GM18502 (cell line): ENCODE measurements around the gene KCNC2.

Experiments used
- ATAC-seq: cut with Tn5 transposase; IDR thresholded peaks from one replicate; pipeline ENCODE4 v1.9.1; 2021; ENCODE audit warnings: mild to moderate bottlenecking; ENCODE audit not compliant: unreplicated experiment, poor library complexity

Gene KCNC2

DNA sequence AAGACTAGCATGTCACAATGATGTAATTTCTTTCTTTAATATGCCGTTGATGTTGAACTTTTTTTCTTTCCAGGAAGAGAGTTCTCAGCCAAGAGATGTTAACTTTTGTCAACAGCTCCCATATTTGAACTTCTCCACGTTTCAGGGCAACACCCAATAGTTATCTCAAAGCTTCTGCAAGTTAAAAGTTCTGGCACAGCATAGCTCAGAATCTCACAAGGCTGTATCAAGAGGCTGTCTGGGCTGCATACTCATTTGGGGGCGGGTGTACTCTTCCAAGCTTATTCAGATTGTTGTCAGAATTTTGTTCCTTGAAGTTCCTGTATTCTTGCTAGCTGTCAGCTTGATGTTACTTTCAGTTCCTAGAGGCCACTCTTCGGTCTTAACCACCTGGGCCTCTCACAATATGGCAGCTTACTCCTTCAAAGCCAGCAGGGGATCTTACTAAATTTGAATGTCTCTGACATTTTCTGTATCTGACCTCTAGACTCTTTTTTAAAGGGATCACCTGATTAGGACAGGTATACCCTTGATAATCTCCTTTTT lies 38.9 kb downstream of the KCNC2 start:
- ATAC-seq: peak; percentile 64

GRCh38 chr12:75162845-75163244 lies 46.8 kb downstream of the KCNC2 start:
- no peak for ATAC-seq

- no peak for ATAC-seq
Measured at GRCh38 chr12:75161488-75161887, 48.2 kb downstream of the KCNC2 start.

DNA sequence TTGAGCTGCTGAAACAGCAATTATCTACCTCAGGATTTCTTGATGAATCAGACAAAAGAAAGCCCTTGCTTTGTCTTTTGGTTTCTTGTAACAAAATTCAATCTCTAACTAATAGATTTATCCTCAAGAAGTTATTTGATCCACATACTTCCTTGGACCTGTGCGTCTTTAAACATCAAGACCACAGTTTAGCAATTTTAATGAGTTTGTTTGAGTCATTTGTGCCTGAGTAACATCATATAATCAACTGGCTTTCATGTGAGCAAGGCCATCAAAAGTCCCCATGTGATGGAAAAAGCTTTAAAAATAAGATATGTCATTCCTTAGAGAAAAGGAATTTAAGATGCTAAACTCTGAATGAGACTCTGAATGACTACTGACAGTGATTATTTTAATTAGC lies 52.3 kb downstream of the KCNC2 start:
- ATAC-seq: no peak

GRCh38 chr12:75155962-75156361 lies 53.7 kb downstream of the KCNC2 start:
- ATAC-seq: no peak

GRCh38 chr12:75154388-75154787 lies 55.3 kb downstream of the KCNC2 start:
- ATAC-seq: no peak

DNA sequence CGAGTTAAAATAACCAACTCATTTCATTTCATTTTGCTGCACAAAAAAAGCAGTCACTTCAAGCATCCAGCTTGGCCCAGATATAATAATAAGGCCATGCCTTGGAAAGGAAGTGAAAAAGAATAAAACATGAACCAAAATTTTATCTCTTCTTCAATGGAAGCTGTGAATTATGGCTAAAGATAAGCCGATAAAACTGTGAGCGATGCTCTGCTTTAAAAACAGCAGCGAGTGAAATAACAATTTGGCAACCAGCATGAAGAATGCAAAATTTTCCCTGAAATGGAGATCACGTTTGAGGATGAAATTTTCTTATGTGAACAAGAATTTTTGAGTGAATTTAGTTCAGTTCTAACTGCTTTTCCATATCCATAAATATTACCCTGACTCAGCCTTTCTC lies 70.4 kb downstream of the KCNC2 start:
- no peak for ATAC-seq

- no peak for ATAC-seq
Measured at GRCh38 chr12:75137896-75138295, 71.7 kb downstream of the KCNC2 start.

DNA sequence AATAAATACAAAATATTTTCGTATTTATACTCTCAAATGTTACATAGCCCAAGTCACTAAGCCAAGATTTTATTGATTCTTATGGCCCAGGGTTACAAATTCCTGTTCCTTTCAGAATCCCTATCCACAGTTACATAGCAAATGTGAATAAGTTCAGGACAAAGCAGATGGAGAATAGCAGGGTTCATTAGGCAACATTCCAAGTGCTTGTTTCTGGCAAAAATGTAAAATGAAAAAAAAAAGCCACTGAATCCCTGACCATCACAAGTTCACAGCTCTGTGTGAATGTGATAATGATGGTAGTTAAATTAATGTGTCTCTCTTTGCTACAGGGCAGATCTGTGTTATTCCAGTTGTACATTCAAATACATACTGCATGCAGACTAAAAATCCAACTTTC lies 74.6 kb downstream of the KCNC2 start:
- ATAC-seq: no peak

DNA sequence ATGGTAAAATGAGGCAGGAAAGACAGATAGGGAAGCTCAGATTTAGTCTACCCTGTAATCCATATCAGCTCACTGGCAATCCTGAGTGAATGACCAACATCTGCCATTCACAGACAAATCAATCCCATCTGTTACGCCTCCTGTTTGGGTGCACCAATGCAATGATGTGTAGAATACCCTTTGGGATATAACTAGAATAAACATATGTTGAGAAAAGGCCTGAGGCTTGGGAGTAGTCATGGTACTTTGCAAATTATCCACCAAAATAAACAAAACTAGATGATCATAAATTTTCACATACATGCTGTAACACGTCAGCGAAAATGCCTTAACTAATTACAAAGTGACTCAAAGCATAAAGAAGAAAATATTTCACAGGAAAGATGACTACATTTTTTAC lies 78.8 kb downstream of the KCNC2 start:
- ATAC-seq: no peak

GRCh38 chr12:75129275-75129674 lies 80.4 kb downstream of the KCNC2 start:
- no peak for ATAC-seq

GRCh38 chr12:75121036-75121705 lies 88.5 kb downstream of the KCNC2 start:
- ATAC-seq: no peak

DNA sequence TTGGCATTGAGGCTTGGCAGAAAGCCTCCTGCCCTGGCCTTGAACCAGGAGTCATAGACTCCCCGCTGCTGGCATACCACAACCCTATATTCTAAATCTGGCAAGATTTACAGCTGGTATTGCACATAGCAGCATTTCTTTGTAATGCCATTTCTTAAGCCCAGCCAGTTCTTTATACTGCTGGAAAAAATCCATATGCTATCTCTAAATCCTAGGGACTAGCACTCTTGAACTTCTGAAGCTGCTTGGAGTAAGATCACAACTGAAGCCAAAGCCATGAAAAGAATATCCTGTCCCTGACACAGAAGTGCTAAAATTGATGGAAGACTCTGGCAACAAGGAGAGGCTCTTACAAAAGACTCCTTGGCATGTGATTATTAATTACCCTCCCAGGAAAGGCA lies 89.3 kb downstream of the KCNC2 start:
- no peak for ATAC-seq

GRCh38 chr12:75116646-75117198 lies 92.9 kb downstream of the KCNC2 start:
- no peak for ATAC-seq

GRCh38 chr12:75115748-75116147 lies 93.9 kb downstream of the KCNC2 start:
- ATAC-seq: no peak

DNA sequence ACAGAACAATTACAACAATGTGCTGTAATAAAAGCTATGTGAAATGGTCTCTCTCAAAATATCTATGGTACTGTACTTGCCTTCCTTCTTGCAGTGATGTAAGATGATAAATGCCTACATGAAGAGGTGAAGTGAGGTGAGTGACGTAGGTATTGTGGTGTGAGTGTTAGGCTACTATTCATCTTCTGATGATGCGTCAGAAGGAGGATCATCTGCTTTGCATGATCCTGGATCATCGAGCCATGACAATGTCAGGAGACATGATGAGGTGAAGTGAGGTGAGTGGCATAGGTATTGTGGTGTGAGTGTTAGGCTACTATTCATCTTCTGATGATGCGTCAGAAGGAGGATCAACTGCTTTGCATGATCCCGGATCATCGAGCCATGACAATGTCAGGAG lies 105.8 kb downstream of the KCNC2 start:
- no peak for ATAC-seq

DNA sequence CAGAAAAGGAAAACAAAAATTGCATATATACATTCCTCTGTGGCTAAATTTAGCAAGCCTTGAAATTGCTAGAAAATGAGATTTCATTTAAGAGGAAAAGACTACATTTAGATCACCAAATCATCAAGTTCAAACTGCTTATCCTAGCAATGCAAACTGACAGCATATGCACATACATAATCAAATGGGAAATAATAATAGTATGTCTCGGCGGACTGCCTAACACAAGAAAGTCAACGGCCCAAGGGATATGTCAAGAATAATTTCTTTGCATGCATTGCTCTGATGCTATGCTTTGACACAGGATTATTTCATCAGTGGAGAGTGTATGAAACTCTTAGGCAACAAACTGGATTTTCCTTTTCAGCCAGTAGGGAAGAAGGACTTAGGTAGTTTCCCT lies 107.9 kb downstream of the KCNC2 start:
- no peak for ATAC-seq

DNA sequence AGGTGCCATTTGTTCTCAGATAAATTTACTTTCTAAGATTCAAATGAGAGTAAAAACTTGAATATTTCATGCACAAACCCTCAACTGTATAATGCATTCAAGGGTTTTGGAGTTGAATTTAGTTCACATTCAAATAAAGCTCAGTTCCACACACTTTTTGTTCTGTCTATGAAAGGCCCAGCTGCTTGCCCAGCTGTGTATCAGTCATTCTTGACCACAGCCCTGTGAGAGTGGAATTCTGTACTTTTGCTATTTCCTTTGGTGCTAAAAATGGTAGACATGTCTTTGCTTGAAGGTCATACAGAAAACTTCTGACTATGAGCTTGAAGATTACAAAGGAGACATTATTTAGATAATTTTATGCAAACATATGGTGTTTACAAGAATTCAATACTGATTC lies 110.4 kb downstream of the KCNC2 start:
- no peak for ATAC-seq

GRCh38 chr12:75097003-75097402 lies 112.6 kb downstream of the KCNC2 start:
- ATAC-seq: no peak

DNA sequence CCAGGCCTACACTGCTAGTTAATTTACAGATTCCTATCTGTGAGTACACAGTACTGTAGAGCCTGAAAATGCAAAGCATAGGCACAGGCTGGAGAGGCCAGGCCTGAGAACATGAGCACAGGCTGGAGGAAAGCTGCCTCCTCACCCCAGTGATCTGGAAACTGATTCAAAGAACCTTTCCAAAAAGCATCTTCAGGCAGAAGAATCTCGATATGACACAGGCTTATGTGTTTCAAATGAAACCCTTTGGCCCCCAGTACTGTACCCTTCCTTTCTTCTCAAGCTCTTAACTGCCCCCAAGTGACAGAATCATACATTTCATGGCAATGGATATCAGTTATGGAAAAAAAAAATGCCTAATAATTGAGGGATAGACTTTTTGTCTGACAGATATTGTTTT lies 122.0 kb downstream of the KCNC2 start:
- no peak for ATAC-seq

GRCh38 chr12:75086091-75087038 lies 123.3 kb downstream of the KCNC2 start:
- no peak for ATAC-seq
